DOHH2 (cell line): ENCODE measurements around the gene HCRTR1.

Source experiments
- H3F3A ChIP-seq: fragments of 200-600 bp; sonication (generic), shearing (Covaris generic); 2 replicates; pipeline ENCODE4 v1.6.0; 2016; ENCODE audit warnings: antibody characterized with exemption, mild to moderate bottlenecking; ENCODE audit not compliant: control insufficient read depth, insufficient read depth
- H3K27ac ChIP-seq: fragments of 200-600 bp; sonication (generic); 2 replicates; pipeline ENCODE4 v1.5.1; 2014; ENCODE audit warnings: low read depth, mild to moderate bottlenecking, low read length, moderate library complexity
- H3K27me3 ChIP-seq: fragments of 200-600 bp; sonication (generic); 2 replicates; pipeline ENCODE4 v1.6.1; 2014; ENCODE audit warnings: mild to moderate bottlenecking, low read length, mixed read lengths; ENCODE audit not compliant: control insufficient read depth
- H3K36me3 ChIP-seq: fragments of 200-600 bp; sonication (generic); 2 replicates; pipeline ENCODE4 v1.6.1; 2014; ENCODE audit warnings: mild to moderate bottlenecking, low read length, moderate library complexity, mixed read lengths; ENCODE audit not compliant: control insufficient read depth
- H3K4me1 ChIP-seq: fragments of 200-600 bp; sonication (generic); 2 replicates; pipeline ENCODE4 v1.6.1; 2014; ENCODE audit warnings: mild to moderate bottlenecking, low read length, mixed read lengths; ENCODE audit not compliant: control insufficient read depth
- H3K4me2 ChIP-seq: fragments of 200-600 bp; sonication (generic); 2 replicates; pipeline ENCODE4 v1.6.0; 2014; ENCODE audit warnings: mild to moderate bottlenecking, low read length, moderate library complexity
- H3K4me3 ChIP-seq: fragments of 200-600 bp; sonication (generic); 2 replicates; pipeline ENCODE4 v1.5.1; 2014; ENCODE audit warnings: mild to moderate bottlenecking, low read length, mixed read lengths
- H3K79me2 ChIP-seq: fragments of 200-600 bp; sonication (generic); 2 replicates; pipeline ENCODE4 v1.6.1; 2014; ENCODE audit warnings: mild to moderate bottlenecking, low read length, mixed read lengths; ENCODE audit not compliant: control insufficient read depth
- H3K9me2 ChIP-seq: fragments of 200-600 bp; sonication (generic); replicated peaks from 2 replicates; pipeline ENCODE4 v1.6.1; 2014; ENCODE audit warnings: mild to moderate bottlenecking, low read length, mixed read lengths; ENCODE audit not compliant: control insufficient read depth
- H3K9me3 ChIP-seq: fragments of 200-600 bp; sonication (generic); 2 replicates; pipeline ENCODE4 v1.6.1; 2014; ENCODE audit warnings: antibody characterized with exemption, low read length, mixed read lengths; ENCODE audit not compliant: control insufficient read depth, insufficient read depth
- H4K20me1 ChIP-seq: fragments of 200-600 bp; sonication (generic); 2 replicates; pipeline ENCODE4 v1.6.0; 2014; ENCODE audit warnings: low read depth, mild to moderate bottlenecking, antibody characterized with exemption, low read length, moderate library complexity; ENCODE audit not compliant: control insufficient read depth, insufficient read depth
- CTCF ChIP-seq: fragments of 200-600 bp; sonication (generic); IDR thresholded peaks from one replicate; pipeline ENCODE4 v1.5.1; 2014; ENCODE audit warnings: antibody characterized with exemption, mild to moderate bottlenecking, low read depth, low read length; ENCODE audit not compliant: poor library complexity, severe bottlenecking
- EZH2phosphoT487 ChIP-seq: fragments of 200-600 bp; sonication (generic); IDR thresholded peaks from 2 replicates; pipeline ENCODE4 v1.6.1; 2017; ENCODE audit warnings: borderline replicate concordance, mild to moderate bottlenecking, antibody characterized with exemption, low read length, moderate library complexity, mixed read lengths

The HCRTR1 gene

GRCh38 chr1:31673433-31673832, 55.9 kb downstream of the HCRTR1 start:
- Histone ChIP-seq H3K27me3 (peaks cover 46% of the 10 kb centered on the region), H3K9me2 (no peaks in the 10 kb centered on the region), H3K4me2 (no peak overlapping the region), H3K79me2 (no peaks in the 10 kb centered on the region), H3K36me3 (no peaks in the 10 kb centered on the region), H3F3A (no peaks in the 10 kb centered on the region), H4K20me1 (no peaks in the 10 kb centered on the region), H3K9me3 (no peaks in the 10 kb centered on the region), H3K4me1 (no peaks in the 10 kb centered on the region), H3K4me3 (no peak overlapping the region), H3K27ac (no peak overlapping the region)
- TF ChIP-seq EZH2phosphoT487 (no peak), CTCF (no peak)

- Histone ChIP-seq H3K4me1 (no peaks in the 10 kb centered on the region), H3K79me2 (no peaks in the 10 kb centered on the region), H4K20me1 (no peaks in the 10 kb centered on the region), H3K27ac (no peak overlapping the region), H3K27me3 (peaks cover 39% of the 10 kb centered on the region), H3F3A (no peaks in the 10 kb centered on the region), H3K9me2 (no peaks in the 10 kb centered on the region), H3K4me2 (no peak overlapping the region), H3K4me3 (no peak overlapping the region), H3K36me3 (no peaks in the 10 kb centered on the region), H3K9me3 (no peaks in the 10 kb centered on the region)
- TF ChIP-seq EZH2phosphoT487 (no peak), CTCF (no peak)
Observed at GRCh38 chr1:31674626-31675025, 57.1 kb downstream of the HCRTR1 start.

- H3K9me2 ChIP-seq: no peaks in the 10 kb centered on the region
- no peaks in the 10 kb centered on the region for H3K79me2 ChIP-seq
- H3F3A ChIP-seq: no peaks in the 10 kb centered on the region
- peaks cover 37% of the 10 kb centered on the region for H3K27me3 ChIP-seq
- H3K4me2 ChIP-seq: no peak overlapping the region
- H4K20me1 ChIP-seq: no peaks in the 10 kb centered on the region; the same call in 1 of the 2 replicates
- H3K36me3 ChIP-seq: no peaks in the 10 kb centered on the region
- H3K9me3 ChIP-seq: no peaks in the 10 kb centered on the region
- no peaks in the 10 kb centered on the region for H3K4me1 ChIP-seq
- no peak for TF ChIP-seq EZH2phosphoT487
- no peak for TF ChIP-seq CTCF
- H3K27ac ChIP-seq: no peak overlapping the region
- H3K4me3 ChIP-seq: no peak overlapping the region
Observed at GRCh38 chr1:31675161-31675560, 57.7 kb downstream of the HCRTR1 start.

- TF ChIP-seq CTCF (no peak), EZH2phosphoT487 (no peak)
- Histone ChIP-seq H3K79me2 (no peaks in the 10 kb centered on the region), H3K4me3 (no peak overlapping the region), H4K20me1 (no peaks in the 10 kb centered on the region; the same call in 1 of the 2 replicates), H3K9me2 (no peaks in the 10 kb centered on the region), H3K4me1 (no peaks in the 10 kb centered on the region), H3K36me3 (no peaks in the 10 kb centered on the region), H3K4me2 (no peak overlapping the region), H3F3A (no peaks in the 10 kb centered on the region), H3K9me3 (no peaks in the 10 kb centered on the region), H3K27ac (no peak overlapping the region), H3K27me3 (peaks cover 35% of the 10 kb centered on the region)
Observed at GRCh38 chr1:31675756-31676155, 58.3 kb downstream of the HCRTR1 start.
